Stimulated activated CD4-positive, alpha-beta T cell treated with anti-CD3 and anti-CD28 coated beads, Interleukin-2, amount 100 ng/mL, for 4 hours (primary cell): ENCODE measurements around the gene PREX1.
"Not testable (repeated sequence)": the region's sequence is repeated elsewhere in the genome, so short reads cannot be mapped to it uniquely, and the experiment has no call there.

ENCODE experiments used
- DNase-seq: peaks from one replicate; pipeline ENCODE4 v3.0.0-alpha.2; 2020; ENCODE audit warnings: low read depth

PREX1 gene

DNA sequence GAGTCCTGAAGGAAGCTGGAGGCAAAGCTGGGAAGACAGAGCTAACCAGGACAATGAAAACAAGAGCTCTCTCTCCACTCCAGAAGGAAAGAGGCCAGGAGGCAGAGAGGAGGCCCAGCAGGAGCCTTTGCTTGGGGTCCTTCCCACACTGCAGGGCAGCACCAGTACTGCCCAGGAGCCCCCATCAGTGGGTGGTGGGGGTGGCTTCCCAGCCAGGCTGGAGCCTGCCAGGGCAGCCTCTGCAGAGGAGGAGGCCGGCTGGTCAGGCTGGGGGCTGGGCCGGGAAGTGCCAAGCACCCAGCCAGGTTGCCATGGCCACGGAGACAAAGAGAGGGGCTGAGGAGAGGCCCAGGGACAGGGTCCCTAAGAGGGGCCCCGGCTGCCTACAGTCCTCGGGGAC lies 33.4 kb downstream of the PREX1 start:
- DNase-seq, result no peak

DNA sequence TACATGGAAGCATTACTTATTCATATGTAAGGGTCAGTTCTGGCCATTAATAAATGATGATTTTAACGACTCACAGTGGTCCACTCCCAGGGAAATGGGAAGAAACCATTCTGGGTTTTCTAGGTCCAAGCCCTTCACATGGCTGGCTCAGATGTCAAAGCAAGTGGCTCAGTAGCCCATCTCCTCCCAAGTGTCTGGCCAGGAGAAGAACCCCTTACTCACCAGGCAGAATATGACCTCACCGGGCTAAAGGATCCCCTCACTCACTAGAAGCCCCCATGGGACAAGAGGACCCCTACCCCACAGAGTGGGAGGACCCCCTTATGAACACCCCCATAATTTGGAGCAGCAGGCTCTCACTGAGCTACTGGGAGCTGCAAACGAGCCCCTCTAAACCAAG lies 34.0 kb downstream of the PREX1 start:
- no peak for DNase-seq

DNA sequence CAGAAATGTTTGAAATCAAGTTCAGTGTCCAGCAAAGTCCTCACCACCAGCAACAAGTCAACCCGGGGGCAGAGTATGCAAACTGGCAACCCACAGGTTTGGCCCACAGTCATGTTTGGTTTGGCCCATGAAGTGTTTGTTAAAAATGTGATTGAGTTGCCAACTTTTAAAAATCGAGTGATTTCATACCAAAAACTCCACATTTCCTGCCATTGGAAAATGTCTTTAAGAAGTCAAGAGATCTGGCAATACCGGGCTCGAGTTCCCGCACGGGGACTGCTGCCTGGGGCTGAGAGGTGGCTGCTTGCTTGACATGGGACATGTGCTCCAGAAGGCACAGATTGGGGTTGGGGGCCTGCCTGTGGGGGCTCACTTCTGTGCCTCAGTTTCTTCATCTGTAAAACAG lies 36.1 kb downstream of the PREX1 start:
- no peak for DNase-seq

DNA sequence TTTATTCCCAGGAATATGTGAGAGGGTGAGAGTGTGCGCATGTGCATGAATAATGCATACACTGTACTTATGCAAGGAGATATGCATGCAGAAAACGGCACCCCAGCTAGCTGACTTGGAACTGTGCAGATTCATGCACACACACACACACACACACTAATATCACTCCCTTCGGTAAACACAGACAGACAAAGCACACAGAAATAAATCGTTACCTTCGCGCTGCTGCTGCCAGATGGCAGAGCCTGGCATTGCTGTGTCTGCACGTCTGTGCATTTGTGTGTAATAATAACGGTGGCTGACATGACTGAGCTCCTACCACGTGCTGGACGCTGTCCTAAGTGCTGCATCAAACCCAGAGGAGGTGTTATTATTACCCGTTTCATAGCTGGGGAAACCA lies 36.8 kb downstream of the PREX1 start:
- no peak for DNase-seq

DNA sequence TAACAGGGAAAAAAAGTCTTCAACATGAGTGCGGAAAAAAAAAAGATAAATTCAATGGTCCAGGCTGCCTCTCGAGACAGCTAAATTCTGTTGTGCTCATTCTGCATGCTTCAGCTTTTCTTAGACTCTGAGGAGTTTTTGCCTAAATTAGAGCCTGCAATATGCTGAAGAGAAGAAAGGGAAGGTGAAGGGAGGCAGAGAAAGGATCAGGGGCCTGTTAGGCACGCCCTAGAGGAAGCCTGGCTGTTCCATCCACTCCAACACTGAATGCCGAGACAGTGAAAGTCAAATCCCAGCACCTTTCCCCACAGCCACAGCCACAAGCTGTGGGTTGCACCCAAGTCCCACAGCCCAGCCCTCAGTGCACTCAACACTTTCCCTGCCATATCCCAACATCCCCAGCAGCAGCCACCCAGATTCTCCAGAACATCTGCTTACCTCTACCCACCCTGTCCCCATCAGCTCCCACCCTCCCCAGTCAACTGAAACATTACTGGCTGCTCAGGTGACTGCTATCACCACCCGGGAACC lies 37.3 kb downstream of the PREX1 start:
- DNase-seq, result no peak

DNA sequence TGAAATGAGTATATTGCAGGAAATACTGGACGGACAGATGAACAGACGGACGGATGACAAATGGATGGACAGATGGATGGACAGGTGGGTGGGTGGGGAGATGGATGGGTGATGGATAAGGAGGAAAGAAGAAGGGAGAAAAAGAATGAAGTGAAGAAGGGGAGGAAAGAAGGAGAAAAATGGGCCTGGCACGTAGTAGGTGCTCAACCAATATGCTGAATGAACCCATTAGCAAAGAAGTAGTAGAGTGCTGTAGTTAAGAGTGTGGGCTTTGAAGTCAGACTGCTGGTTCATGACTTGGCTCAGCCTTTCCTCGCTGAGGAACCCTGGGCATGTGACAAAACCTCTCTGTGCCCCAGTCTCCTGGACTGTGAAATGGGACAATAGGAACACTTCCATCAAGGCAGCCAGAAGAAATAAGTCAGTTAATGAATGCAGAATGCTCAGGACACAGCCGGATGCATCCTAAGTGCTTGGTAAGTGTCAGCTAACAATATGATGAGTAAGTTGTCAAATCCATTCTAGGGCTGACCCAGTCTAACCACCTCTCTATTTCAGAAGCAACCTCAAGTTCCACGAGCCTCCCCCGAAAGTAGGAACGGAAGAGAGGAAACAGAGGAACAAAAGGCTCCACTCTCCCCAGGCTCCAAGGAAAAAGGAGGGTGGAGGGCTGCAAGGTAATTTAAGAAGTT lies 37.9 kb downstream of the PREX1 start:
- DNase-seq, result no peak

DNA sequence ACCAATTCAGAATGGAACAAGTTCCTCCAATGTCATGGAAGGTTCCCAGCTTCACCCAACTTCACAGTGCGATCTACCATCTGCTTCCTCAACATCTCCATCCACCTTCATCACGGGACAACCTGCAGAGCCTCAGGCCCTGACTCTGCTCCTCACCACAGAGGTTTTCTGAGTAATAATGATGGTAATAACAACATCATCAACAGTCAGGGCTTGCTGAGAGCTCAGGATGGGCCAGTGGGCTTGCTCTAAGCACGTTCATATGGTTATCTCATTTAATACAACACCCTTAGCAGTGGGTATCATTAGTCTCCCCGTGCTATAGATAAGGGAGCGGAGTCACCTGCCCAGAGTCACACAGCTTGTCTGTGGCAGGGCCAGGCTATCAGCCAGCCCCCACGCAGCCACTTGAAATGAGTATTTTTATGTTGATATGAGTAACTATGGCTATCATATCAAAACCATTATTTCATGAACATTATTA lies 38.6 kb downstream of the PREX1 start:
- no peak for DNase-seq

DNA sequence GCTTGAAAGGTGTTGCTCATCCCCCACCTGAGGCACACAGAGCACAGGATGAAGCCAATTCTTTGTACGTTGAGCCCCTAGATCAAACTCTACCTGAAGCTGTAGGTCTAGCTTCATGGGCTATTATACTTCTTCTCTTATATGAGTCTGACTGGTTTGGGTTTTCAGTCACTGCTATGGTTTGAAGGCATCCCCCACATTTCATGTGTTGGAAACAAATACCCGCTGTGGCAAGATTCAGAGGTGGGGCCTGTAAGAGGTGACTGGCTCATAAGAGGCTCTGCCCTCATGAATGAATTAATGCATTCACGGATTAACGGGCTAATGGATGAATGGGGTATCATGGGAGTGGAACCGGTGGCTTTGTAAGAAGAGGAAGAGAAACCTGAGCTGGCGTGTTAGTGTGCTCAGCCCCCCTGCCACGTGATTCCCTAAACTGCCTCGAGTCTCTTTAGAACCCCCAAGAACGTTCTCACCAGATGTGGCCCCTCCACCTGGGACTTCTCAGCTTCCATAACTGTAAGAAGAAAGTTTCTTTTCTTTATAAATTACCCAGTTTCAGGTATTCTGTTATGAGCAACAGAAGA lies 39.2 kb downstream of the PREX1 start:
- DNase-seq, result no peak

DNA sequence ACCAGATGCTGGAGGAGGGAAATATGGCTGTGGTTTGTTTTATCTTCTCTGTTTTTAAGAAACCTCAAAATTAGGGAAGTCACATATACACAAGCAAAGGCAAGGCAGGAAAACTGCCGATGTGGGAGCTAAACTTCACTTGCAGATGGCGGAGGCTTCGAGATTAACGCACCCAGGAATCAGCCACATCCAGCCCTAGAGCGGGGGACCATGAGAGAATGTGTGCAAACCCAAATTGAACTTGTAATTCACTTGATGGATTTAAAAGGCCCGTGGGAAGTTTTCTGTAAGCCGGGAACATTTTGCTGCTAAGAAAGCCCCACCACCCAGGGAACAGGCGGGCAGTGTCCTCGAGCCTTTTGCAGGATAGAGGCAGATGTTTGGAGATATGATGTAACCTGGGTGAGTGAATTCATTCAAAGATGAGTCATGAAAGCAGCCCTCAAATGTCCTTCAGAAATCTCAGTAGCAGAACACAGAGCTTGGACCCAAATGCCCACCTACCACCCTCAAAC lies 39.9 kb downstream of the PREX1 start:
- DNase-seq, result no peak

DNA sequence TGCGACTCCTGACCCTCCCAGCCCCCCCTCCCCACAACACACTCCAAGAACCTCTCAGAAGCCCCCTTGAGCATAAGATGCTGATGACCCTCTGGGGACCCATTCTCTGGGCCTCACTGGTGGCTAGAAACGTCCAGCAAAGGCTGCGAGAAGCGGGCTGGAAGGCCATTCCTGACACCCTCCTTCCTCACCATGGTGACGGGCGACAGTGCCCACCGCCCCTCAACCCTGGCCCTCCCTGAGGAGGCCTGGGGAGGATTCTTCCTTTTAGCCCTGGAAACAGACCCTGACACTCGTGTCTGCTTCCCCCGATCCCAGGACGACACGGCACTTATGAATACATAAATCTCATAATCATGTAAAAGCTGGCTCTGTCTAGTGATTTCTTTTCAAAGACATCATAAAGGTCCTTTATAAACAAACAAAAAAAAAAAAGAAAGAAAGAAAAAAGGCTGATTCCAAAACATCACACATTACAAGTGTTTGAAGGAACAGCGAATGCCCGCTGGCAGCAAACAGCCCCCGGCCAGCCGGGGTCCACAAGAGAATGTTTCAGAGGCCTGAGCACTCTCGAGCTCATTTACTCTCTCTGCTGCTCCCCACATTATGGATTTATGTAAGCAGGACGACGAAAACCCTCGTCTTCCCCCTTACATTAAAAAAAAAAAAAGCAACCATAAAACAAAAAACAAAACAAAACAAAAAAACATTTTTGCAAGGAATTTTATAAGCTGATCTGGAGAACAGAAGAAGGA lies 40.7 kb downstream of the PREX1 start:
- DNase-seq, result no peak

DNA sequence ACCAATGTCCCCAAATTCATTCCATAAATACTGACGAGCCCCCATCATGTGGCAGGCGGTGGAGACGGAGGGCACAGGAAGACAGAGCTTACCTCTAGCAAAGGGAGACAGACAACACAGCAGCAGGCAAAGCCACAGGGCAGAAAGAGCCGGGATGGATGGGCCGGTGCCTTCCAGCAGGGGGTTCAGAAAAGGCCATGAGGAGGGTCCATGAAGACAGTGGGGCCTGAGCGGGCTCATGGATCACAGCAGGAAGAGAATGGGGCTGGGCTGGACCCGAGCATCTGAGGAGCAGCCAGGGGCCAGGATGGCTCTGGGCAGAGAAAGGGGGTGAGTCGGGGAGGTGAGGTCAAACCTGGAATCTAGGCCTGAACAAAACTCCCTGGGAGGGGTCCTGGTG lies 42.0 kb downstream of the PREX1 start:
- DNase-seq, result no peak

DNA sequence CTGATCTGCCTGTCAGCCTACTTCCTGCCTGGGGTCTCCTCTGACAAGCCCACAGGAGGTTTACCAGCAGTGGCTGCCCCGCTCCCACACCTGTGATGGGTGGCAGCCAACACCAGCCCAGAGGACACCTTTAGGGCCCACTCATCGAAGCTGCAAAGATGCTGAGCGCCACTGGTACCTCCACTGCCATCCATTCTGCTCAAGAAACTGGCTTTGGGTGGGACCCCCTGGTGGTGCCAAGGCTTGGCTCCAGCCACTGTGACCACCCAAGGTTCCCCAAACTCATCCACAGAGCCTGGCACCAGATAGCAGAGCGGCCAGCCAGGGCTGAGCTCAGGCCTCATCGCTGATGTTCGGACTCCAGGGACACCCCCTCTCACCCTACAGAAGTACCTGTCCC lies 42.5 kb downstream of the PREX1 start:
- no peak for DNase-seq

DNA sequence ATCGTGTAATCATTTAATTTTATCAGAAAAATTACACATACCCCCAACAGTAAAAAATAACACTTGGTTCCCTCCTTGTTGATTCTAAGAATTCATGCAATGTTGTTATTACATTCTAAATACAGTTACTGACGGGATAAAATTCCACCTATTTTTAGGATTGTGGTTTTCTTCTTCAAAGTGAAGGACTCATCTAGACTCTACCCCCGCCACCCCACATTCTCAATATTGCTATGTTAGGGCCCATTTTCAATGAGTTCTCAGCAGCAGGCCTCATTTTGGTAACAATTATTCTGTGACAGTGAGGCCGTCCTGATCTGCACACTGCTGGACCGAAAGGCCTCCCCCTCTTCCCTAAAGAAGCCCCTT lies 43.5 kb downstream of the PREX1 start:
- DNase-seq, result no peak

DNA sequence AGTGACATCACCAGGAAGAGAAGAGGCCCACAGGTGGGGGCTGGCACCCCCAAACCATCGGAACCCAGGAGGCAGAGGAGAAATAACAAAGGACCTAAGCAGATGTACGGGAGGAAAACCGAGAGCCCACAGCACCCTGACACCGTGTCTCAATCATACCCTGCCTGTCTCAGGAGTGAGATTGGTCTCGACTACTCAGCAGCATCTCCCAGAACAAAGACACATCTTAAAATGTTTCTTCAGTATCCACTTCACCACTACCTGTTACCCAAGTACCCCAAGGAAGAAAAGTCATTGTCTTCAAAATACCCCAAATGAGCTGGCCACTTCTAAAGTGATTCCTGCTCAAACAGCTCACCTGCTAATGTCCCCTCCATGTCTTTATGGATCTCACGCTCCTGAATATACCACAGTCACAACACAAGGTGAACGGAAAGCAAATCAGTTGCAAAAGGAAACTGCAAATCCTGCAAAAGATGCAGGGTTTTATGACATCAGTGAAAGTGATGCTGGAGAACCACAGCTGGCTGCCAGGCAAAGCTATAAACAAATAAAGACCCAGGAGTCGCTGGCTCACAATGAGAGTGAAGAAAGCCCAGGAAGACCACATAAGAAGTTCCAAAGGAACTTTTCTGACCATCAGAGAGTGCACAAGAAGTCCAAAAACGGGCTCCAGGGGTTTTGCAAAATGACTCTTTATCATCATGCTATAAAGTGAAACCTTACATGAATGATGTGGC lies 44.1 kb downstream of the PREX1 start:
- DNase-seq, result no peak

DNA sequence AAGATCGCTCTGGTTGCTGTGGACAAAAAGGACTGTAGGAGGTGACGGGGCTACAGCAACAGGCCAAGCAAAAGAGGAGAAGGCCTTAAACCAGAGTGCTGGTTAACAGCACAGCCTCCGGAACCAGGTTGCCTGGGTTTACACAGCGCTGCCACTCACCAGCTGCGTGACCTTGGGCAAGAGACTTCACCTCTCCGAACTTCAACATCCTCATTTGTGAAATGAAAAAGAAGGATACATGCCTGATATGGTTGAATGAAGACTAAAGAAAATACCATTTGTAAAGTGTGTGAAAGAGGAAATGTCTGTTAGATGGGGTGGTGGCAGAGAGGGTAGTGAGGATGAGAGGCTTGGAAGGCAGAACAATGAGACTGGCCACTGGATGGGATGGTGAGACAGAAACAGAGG lies 44.9 kb downstream of the PREX1 start:
- DNase-seq, result no peak

DNA sequence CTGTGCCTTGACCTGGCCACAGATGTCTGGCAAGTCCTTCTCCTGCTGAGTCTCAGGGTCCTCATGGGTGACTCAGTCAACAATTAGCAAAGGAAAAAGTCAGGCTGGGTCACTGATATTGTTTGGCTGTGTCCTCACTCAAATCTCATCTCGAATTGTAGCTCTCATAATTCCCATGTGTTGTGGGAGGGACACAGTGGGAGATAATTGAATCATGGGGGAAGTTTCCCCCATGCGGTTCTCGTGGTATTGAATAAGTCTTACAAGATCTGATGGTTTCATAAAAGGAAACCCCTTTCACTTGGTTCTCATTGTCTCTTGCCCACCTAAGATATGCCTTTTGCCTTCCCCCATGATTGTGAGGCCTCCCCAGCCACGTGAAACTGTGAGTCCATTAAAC lies 45.7 kb downstream of the PREX1 start:
- no peak for DNase-seq

DNA sequence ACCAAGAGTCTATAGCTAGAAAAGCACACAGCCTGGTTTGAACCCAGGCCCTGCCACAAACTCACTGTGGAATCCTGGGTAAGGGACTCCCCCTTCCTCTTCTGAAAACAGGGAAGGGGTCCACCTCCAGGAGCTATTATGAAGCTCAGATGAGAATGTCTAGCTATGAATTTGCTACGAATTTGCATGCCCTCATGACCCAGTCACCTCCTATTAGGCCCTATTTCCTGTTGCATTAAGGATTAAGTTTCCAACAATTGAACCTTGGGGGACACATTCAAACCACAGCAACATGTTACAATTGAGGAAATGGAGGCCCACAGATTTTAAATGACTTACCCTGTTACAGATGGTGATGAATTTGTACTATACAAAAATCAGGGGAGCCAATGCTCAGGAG lies 46.2 kb downstream of the PREX1 start:
- no peak for DNase-seq

DNA sequence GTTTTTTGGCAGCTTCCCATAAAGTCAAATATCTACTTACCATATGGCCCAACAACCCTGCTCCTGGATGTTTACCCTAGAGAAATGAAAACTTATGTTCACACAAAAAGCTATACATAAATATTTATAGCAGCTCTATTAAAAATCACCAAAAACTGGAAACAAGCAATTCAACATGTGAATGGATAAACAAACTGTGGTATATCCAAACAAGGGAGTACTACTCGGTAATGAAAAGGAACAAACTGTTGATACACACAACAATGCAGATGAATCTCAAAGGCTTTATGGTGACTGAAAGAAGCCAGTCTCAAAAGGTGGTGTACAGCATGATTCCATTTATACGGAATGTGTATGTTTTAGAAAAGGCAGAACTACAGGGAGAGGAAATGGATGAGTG lies 48.4 kb downstream of the PREX1 start:
- no peak for DNase-seq

DNA sequence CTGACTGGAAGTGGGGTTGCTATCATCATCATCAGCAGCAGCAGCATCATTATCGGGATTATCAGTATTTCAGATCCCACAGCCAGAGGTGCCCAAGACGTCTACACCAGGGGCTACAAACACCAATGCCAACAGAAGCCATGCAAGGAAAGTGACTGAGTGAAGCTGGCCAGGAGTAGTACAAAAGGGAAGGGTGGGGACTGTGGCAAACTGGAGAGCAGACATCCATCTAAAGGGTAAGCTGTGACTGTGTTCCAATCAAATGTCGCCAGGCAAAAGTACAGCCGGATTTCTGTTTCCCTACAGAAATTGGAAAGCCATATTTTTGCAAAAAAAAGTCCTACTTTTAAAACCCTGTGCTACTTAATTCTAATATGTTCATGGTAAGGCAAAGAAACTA lies 50.0 kb downstream of the PREX1 start:
- no peak for DNase-seq

DNA sequence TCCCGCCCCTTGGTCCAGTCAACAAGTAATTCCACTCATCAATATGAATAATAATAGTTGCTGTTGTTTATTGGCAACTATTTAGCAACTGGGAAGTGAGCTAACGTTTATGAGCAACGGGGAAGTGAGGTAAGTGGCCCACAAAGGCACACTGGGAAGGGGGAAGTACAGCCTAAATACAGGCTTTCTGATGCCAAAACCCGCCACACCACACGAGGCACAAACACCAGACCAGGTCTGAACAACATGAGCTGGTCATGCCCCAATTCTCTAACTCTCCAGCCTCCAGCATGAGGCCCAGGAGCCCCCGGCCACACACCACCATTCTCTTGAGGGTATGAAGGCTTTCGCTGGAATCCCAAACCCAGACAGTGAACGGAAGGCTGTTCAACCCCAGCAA lies 50.8 kb downstream of the PREX1 start:
- DNase-seq, result no peak

DNA sequence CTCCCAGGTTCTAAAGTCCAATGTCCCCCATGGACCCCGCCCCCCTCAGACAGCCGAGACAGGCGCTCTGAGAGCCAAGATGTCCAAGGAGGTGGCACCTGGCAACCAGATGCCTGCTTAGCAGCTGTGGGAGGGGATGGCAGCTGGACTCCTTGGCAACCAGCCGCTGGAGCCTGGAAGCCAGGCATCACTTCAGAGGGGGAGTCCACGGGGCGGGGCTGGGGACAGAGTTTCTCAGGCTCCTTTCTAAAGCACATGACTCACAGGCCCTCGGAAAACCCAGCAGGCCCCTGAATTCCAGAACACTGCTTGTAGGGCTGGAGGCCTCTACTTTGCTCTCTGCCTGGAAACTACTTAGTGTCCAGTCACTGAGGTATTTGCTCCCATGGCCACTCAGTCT lies 51.5 kb downstream of the PREX1 start:
- no peak for DNase-seq

DNA sequence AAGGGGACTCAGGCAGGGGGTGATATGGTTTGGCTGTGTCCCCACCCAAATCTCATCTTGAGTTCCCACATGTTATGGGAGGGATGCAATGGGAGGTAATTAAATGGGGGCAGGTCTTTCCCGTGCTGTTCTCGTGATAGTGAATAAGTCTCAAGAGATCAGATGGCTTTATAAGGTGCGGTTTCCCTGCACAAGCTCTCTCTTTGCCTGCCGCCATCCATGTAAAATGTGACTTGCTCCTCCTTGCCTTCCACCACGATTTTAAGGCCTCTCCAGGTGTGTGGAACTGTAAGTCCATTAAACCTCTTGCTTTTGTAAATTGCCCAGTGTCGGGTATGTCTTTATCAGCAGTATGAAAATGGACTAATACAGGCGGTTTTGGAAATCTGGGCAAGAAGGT lies 52.3 kb downstream of the PREX1 start:
- not testable (repeated sequence) for DNase-seq
